Mammary epithelial cell (primary cell): Measurements from ENCODE around the gene CHST9.

ENCODE experiments used
- CTCF ChIP-seq, 2 donors: IDR thresholded peaks in 1 of 2; conservative IDR thresholded peaks in 1 of 2; 2 replicates each; pipeline ENCODE4 v1.5.1; 2011 to 2012; ENCODE audit warnings: inconsistent platforms in 2 of 2, low read length in 2 of 2, mild to moderate bottlenecking in 2 of 2, control low read depth in 1 of 2, low read depth in 1 of 2; ENCODE audit not compliant: insufficient read depth in 1 of 2; ENCODE audit errors: extremely low read depth in 1 of 2
- EZH2 ChIP-seq: IDR thresholded peaks from 2 replicates; pipeline ENCODE4 v1.6.1; 2012; ENCODE audit warnings: low read length, inconsistent platforms, borderline replicate concordance

- TF ChIP-seq CTCF (conservative IDR thresholded peaks at IDR 0.05 in 1 of 2, IDR thresholded peaks at IDR 0.05 in 1 of 2; ENCODE audit: extremely low read depth in 1 of 2, insufficient read depth in 1 of 2, low read depth in 1 of 2, low read length in 2 of 2), result no peak
- TF ChIP-seq EZH2, result no peak
Measured at GRCh38 chr18:27022477-27022876, 162.6 kb downstream of the CHST9 start.
